ENCODE data around the gene ST7.
A peak's percentile ranks its signal among the peaks of the same experiment; 100 is the strongest.
"Not testable (repeated sequence)": the region's sequence is repeated elsewhere in the genome, so short reads cannot be mapped to it uniquely, and the experiment has no call there.

ST7 gene

DNA sequence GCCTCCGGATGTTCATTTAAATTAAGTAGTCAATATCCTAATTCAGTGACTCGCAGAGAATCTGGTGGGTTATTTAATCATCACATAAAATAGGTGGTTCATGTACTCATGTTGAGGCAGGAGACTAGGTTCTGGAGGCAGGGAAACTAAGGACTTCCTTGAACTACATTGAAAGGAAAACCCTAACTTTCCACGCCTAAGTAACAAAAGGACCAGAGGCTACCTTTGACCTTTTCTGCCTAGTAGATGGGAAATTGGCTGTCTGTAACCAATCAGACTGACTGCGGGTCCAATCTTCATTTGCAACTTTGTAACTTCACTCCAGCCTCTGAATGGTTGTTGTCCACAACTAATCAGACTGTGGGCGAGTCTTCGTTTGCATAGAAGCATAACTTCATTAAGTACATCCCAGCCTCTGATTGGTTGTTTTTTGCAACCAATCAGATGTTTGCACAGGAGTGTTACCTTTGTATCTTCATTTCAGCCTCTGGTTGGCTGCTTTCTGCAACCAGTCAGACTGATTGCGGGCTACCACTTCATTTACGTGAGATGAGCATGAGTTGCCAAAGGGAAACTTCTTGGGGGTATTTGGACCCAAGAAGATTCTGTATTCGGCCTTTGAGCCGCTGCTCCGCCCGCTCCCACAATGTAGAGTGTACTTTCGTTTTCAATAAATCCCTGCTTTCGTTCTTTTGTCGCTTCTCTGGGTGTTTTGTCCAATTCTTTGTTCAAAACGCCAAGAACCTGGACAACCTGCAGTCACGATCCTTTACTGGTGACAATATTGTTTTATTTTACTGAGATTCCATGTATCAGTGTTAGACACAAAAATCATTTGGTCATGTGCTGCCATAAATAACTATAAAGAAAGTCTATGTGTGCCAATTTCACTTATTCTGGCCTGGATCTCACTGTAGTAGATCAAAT lies 1.7 kb upstream of the ST7 start:
- DNase-seq, result no peak

DNA sequence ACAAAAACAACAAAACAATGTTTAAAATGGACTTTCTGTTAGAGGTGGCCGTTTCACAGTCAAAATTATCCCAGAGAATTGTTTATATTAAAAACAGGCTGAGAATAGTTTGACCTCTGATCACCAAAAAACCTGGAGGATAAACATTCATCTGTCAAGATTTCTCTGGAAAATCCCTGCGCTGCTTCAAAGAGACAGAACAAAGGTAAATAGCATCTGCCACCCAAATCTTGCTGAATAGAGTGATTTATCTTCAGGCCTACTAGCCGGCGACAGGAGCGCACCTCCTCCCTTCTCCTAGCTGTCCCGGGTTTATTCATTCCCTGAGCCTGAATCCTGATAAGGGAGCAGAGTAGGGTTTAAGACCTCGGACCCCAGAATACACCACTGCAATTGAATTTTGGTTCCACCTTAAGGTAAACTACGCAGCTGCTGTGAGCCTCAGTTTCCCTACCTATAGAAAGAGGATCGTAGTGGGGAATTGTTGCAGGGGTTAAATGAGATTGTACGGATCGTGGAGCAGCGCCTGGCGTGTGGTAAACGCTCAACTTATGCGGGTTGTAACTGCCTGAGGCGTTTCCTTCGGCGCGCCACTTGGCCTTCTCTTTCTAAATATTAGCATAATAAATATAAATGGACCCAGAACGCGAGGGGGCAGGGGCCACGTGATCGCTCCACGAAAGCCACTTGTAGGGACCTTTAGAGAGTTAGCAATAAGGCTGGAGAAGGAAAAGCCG lies 498 bp upstream of the ST7 start:
- DNase-seq, result no peak

DNA sequence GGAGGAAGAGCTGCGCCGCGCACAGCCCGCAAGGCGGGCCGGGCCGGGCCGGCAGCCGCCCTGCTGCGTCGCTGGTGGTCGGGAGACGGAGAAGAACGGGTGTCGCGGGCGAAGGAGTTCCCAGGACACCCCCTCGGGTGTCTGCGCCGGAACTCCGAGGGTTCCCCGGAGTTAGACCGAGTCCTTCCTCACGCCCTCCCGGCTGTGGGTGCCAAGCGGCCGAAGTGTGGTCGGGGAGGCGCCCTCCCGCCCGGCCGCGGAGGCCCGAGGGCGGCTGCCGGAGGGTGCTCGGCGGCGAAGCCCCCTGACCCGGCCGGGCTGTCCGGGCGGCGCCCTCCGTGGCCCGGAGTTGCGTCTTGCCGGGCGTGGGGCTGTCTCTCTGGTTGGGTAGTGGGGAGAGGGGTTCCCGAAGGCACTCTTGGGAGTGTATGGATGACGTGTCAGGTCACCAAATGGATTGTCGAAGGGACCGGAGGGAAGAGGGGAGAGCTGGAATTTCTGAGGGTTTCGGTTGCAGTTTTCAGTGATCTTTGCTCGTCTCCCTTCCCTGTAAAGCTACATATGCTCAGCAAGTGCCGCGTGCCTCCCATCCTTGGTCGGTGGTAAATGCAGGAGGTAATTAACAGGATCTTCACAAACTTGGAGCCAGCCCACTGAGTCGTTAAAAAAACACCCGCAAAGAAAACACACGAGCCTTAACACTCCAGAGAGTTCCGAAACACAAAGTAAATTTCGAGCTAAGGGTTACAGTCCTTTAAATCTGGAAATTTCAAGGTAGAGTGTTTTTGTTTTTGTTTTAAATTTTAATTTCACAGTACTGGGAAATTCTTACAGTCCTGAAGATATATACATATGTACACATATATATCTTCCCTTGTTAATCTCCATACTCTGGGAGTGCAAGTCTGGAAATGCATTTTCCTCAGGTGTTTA lies 871 bp downstream of the ST7 start:
- DNase-seq, result peak; percentile 57

DNA sequence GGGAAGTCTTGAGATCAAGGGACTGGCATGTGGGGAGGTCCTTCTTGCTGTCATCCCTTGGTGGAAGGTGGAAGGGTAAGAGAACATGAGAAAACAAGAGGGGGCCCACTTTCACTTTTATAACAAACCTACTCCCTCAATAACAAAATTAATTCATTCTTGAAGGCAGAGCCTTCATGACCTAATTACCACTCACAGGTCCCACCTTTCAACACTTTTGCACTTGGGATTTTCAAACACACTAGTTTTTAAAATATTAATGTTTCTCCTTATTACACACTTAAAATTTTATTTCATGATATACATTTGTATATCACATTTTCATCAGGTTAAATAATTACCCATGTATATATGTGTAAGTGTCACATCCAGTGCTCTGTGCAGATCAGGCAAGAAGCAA lies 2.0 kb downstream of the ST7 start:
- DNase-seq, result no peak

DNA sequence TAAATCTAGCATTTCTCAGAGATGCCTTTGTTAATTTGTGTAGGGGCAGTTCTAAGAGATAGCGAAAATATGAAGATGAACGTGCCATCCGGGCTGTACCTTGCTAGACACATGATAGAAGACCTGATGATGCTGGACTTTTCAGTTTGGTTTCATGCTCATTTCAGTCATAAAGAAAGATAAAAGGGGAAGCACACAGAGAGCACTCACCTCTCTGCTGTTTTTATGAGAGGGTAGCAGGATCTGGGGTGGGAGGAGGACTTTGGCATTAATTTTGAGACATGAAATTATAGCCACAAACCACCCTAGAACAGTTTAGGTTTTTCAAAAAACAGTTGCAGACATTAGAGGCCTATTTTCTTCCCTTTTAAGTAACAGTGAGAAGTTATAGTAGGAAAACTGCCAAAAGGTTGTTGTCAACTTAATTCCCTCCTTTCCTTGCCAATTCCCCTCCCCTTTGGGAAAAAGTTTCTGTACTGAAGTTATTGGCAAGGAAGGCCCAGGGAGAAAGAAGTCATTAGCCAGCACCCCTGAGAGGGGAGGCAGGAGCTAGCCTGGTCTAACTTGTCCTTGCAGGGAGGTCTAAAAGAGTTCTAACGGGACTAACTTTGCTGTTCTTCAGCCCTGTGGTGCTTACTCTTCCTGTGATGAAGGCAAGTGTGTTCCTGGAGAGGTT lies 2.6 kb downstream of the ST7 start:
- no peak for DNase-seq

DNA sequence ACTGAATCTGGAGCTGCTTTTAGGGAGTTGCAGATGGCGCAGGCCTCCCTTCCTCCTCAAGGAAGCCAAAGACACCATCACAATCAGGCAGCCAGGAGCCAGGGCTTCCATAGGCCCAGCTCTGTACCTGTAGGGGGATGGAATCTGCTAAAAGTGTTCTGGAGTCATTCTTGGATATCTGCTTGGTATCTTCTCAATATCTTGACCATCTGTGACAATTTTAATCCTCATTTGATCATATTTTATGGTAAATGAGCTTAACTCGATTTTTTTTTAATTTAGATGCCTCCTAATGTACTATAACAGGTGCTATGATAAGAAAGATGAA lies 3.1 kb downstream of the ST7 start:
- no peak for DNase-seq

DNA sequence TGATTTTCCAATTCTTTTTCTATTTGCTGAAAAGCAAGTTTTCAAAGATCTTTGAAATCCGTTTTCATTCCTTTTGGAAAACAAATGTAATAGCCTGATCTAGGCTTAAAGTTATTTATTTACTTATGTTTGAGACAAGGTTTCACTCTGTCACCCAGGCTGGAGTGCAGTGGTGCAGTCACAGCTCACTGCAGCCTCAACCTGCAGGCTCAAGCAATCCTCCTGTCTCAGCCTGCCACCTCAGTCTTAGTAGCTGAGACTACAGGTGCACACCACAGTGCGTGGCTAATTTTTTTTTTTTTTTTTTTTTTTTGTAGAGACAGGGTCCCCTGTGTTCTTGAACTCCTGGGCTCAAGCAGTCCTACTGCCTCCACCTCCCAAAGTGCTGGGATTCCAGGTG lies 4.6 kb downstream of the ST7 start:
- DNase-seq, result no peak

DNA sequence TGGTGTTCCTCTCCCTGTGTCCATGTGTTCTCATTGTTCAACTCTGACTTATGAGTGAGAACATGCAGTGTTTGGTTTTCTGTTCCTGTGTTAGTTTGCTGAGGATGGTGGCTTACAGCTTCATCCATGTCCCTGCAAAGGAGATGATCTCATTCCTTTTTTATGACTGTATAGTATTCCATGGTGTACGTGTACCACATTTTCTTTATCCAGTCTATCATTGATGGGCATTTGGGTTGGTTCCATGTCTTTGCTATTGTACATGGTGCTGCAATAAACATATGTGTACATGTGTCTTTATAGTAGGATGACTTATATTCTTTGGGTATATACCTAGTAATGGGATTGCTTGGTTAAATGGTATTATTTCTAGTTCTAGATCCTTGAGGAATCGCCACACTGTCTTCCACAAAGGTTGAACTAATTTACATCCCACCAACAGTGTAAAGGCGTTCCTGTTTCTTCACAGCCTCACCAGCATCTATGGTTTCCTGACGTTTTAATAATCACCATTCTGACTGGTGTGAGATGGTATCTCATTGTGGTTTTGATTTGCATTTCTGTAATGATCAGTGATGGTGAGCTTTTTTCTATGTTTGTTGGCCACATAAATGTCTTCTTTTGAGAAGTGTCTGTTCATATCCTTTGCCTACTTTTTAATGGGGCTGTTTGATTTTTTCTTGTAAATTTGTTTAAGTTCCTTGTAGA lies 8.8 kb downstream of the ST7 start:
- DNase-seq, result not testable (repeated sequence)

DNA sequence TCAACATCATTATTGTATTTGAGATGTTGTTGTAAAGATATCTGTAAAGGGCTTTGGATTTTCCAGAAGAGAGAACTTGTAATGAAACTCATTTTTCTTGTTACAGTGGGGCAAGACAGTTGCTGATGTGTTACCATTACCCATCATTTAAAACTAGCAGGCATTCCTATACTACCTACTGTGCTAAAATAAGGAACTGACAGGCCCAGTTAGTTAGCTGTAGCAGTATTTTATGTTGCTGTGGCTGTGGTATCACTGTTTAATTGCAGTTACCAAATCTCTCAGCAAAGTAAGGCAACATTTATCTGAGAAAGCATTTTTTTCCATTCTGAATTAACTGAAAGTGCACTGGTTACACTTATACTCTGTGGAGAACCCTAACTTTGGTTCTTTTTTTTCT lies 9.9 kb downstream of the ST7 start:
- no peak for DNase-seq

DNA sequence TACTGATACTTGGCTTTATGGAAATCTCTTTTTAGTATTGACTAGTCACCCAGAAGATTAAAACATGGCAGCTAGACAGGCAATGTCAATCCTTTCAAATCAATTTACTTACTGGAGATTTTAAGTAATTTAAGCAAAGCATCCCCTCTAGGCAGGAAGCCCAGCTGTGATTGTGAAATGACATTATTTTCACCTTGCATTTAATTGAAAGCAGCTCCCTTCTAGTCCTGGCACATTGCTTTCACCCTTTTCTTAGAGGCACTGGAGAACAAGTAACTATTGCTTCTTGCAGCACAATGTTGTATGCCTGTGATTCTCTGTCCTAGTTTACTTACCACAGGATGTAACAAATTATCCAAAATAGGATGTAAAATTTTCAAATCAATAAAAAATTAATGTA lies 13.3 kb downstream of the ST7 start:
- no peak for DNase-seq

DNA sequence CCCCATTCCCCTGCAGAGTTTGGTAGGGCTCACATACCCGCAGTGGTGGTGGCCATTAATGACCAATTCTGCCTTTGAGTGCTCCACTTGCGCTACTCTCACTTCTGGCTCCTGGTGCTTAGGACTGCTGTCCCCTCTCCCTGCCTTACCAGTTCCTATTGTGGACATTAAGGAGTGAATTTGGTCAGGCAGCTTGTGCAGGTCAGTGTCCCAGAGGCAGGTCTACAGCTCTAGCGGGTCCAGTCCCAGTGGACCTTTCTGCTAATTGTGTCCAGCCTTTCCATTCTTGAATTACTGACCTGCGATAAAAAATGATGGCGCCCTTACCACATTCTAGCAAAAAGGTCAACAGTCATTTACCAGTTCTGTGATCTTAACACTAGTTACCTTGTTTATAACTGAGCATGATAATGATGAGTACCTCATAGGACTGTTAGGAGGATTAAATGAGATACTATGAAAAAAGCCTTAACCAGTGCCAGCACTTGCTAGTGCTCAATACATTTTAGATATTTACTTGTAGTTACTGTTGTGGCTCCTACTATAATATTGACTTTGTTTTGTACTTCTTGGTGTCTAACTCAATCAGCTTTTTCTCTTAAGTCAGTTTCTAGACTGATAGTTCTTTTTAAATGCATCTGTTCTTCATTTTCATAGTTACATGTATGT lies 14.1 kb downstream of the ST7 start:
- DNase-seq, result no peak

DNA sequence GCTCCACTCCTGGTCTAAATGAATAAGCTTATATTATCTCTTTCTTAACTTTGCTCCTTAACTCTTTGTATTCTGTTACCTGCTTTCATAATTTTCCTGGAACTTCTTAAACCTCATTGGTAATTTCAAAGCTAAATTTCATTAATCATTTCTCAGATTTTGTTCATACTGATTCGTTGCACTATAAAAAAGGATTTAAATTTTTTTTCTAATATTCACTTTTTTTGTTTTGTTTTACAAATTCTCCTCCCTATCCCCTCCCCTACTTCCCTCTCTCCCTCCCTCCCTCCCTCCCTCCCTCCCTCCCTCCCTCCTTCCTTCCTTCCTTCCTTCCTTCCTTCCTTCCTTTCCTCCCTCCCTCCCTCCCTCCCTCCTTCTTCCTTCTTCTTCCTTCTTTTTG lies 14.7 kb downstream of the ST7 start:
- DNase-seq, result no peak

DNA sequence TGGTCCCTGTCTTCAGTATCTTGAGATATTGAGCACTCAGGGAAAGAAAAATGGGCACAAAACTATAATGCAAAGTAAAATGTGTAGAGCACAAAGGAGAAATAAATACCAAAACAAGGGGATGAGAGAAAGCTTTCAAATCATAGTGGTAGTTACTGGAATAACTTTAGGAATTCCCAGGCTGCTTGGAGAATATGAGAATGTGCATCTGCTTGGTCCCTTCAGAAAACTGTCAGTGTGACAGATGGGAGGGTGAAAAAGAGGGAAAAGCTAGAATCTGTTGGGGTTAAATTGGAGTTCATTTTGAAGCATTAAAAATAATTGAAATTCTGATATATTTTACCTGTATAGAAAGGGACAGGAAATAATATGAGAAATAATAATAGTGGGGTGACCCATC lies 15.3 kb downstream of the ST7 start:
- DNase-seq, result no peak

DNA sequence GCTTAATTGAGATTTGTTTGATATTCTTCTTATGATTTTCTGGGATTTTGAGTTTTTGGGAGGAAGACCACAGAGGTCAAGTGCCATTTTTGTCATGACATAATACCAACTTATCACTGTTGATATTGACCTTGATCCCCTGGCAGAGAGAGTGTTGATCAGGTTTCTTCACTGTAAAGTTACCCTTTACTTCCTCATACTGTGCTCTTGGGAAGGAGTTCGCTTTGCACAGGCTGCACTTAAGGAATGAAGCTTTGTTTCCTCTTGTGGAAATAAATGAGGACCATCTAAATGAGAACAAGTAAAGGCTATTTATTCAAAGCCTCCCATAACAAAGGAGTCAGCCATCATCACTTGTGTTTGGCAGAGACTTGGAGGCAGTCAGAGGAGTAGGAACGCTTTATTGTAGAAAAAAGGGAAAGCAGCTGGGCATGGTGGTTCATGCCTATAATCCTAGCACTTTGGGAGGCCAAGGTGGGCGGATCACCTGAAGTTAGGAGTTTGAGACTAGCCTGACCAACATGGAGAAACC lies 16.1 kb downstream of the ST7 start:
- no peak for DNase-seq

DNA sequence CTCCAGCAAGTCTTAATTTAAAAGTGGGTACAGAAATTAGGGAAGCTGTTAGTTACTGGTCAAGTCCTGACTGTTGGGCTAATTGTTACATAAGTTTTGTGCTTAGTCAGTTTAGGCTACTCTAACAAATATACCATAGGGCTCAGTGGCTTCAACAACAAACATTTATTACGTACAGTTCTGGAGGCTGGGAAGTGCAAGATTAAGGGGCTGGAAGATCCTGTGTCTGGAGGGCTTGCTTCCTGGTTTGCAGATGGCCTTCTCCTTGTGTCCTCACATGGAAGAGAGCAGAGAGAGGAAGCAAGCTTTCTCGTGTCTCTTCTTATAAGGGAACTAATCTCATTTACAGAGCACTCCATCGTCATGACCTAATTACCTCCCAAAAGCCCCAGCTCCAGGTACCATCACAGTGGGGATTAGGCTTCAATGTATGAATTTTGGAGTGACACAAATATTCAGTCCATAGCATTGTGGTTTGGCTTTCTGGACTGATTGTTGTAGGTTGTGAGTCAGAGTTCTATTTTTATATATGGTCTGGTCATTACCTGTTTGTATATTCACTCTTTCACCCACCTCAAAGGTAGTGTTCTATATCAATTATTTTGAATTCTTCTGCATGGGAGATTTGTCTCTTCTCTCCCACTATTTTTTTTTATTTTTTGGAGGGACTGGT lies 17.1 kb downstream of the ST7 start:
- no peak for DNase-seq

DNA sequence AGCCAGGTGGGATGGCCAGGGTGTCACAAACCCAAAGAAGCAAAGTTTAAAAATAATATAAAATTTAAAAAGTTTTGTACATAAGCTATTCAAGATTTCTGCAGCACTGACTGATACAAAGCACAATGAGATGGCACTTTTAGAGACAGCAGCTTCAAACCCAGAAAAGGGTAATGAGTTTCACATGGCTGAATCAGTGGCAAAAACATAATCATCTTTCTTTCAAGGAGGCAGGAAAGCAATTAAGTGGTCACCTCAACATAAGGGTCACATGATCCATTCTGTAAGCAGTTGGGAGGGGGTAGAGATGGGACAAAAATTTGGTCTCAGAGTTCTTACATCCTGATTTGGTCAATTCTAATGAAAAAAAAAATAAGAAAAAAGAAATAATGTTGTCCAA lies 17.9 kb downstream of the ST7 start:
- DNase-seq, result not testable (repeated sequence)

DNA sequence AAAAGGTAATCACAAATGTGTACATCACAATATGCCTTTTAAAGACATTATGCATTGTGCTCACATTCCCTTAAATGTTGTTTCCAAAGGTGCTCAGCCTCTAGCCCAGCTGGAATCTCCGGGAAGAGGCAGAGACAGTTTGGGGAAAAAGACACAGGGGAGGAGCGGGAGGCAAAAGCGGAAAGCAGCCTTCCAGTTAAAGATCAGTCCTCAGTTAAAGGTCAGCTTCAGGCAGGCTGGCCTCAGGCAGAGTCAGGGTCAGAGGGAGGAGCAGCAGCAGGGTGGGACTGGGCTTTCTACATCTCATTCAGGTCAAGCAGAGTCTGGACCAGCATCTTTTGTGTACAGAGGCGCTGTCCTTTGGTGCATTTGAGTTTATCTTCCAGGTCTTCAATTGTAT lies 18.6 kb downstream of the ST7 start:
- no peak for DNase-seq

DNA sequence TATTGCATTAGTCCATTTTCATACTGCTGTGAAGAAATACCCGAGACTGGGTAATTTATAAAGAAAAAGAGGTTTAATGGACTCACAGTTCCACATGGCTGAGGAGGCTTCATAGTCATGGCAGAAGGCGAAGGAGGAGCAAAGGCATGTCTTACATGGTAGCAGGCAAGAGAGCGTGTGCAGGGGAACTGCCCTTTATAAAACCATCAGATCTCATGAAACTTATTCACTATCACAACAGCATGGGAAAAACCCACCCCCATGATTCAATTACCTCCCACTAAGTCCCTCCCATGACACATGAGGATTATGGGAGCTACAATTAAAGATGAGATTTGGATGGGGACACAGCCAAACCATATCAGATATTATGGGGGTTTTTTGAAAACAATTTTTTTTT lies 21.7 kb downstream of the ST7 start:
- not testable (repeated sequence) for DNase-seq

DNA sequence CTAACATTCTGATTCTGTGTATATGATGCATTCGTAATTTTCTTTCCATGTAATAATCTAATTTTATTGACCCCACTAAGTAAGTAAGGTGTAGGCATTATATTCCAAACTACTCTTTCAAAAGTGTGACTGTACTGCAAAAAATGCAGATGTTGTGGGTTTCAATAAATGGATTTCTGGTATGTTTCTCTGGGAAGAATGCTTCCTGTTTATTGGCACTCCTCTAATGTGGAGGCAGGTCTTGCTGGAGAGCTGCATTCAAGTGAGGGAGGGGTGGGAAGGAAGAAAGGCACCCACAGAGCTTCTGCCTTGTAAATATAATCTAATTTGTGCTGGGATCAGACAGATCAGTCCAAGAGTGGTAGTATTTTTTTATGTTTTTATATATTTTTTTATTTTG lies 23.9 kb downstream of the ST7 start:
- DNase-seq, result no peak

DNA sequence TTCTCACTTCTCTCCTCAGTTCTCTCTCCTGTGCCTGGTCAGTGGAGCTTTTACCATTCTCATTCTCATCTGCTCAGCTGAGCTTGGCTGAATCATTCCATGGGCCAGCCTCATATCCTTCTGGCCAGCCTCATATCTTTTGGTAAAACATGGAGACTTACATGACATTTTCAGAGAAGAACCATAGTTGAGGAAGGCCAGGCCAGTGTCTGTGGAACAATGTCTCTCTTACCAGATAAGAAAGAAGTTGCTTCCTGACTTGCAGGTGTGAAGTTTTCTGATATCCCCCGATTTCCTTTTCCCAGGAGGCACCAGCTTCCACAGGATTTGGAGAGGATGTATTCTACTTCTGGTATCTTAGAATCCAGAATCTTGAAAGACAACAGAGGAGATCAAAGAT lies 24.7 kb downstream of the ST7 start:
- no peak for DNase-seq

DNA sequence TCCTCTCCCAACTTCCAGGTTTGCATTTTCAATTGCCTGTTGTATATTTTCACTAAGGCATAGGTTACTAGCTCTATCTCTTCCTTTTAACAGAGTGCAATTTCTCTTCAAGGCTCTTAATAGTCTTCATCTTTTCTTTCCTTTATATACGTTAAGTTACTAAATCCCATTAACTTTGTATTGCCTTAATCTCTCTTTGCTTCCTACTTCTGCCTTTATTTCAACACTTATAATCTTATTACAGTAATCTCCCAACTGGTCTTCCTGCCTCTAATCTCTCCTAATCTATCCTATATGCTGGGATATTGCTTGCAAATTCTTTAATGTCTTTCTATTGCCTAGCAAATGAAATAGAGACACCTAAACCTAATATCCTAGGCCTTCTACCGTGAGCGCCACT lies 26.1 kb downstream of the ST7 start:
- no peak for DNase-seq
